ENCODE data around the gene ACE.

Gene ACE

DNA sequence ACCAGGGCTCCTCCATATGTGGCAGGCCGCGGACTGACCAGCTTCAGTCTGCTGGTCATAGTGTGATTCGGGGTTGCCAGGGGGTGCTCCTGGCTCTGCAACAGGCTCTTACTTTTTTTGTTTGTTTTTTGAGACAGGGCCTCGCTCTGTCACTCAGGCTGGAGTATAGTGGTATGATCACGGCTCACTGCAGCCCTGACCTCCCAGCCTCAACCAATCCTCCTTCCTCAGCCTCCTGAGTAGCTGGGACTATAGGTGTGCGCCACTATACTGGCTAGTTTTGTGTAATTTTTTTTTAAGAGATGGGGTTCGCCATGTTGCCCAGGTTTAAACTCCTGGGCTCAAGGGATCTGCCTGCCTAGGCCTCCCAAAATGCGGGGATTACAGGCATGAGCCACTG is 34.5 kb downstream of the ACE start:
- Histone ChIP-seq H2AFZ (ENCODE audit: low read depth, low read length) (no peak overlapping the region), H3K4me3 (ENCODE audit: low read length) (no peak overlapping the region), H3K4me1 (ENCODE audit: insufficient read depth, low read length) (no peaks in the 10 kb centered on the region), H3K9me3 (ENCODE audit: low read length) (peaks cover 3% of the 10 kb centered on the region), H3K36me3 (ENCODE audit: insufficient read depth, low read length) (no peaks in the 10 kb centered on the region), H3K27me3 (ENCODE audit: insufficient read depth, low read length) (peaks cover 21% of the 10 kb centered on the region)

DNA sequence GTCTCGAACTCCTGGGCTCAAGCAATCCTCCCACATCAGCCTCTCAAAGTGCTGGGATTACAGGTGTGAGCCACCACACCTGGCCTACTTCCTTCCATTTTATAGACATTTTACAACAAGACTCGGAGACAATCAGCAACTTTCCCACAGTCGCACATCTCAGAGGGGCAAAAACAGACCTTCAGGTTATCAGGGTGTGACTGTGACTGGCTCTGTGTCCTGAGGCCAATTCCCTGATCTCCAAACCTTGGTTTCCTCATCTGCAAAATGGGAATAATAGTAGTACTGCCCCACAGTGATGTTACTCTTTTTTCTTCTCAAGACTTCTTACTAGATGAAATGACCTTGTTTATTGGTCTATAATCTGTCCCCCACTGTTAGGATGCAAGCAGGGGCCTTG is 35.5 kb downstream of the ACE start:
- no peak overlapping the region for H2AFZ ChIP-seq (ENCODE audit: low read depth, low read length)
- H3K9me3 ChIP-seq (ENCODE audit: low read length): peaks cover 3% of the 10 kb centered on the region
- H3K4me1 ChIP-seq (ENCODE audit: insufficient read depth, low read length): no peaks in the 10 kb centered on the region
- no peak overlapping the region for H3K4me3 ChIP-seq (ENCODE audit: low read length)
- peaks cover 21% of the 10 kb centered on the region for H3K27me3 ChIP-seq (ENCODE audit: insufficient read depth, low read length)
- no peaks in the 10 kb centered on the region for H3K36me3 ChIP-seq (ENCODE audit: insufficient read depth, low read length)

DNA sequence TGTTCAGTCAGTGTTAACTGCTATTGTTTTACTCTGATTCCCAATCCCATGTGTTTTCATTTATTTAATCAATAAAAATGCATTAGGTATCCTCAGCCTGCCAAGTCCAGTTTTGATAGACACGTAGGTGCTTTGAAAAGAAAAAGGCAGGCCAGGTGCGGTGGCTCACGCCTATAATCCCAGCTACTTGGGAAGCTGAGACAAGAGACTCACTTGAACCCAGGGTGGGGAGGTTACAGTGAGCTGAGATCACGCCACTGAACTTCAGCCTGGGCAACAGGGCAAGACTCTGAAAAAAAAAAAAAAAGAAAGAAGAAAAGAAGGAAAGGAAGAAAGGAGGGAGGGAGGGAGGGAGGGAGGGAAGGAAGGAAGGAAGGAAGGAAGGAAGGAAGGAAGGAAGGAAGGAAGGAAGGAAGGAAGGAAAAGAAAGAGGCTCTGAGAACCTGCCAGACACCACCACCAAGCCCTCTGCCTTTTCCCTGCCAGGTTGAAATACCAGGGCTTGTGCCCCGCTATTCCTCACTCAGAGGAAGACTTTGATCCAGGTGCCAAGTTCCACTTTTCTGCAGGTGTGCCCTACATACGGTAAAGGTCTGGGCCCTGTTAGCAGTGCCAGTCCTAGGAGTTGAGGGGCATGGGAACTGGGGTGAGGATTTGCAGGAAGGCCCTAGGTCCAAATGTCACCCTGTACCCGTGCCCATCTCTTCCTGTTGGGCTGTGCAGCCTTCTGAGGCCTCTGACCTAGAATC is 36.2 kb downstream of the ACE start:
- Histone ChIP-seq H3K36me3 (ENCODE audit: insufficient read depth, low read length) (no peaks in the 10 kb centered on the region), H3K27me3 (ENCODE audit: insufficient read depth, low read length) (peaks cover 21% of the 10 kb centered on the region), H3K4me1 (ENCODE audit: insufficient read depth, low read length) (no peaks in the 10 kb centered on the region), H3K4me3 (ENCODE audit: low read length) (no peak overlapping the region), H2AFZ (ENCODE audit: low read depth, low read length) (no peak overlapping the region), H3K9me3 (ENCODE audit: low read length) (peaks cover 3% of the 10 kb centered on the region)

DNA sequence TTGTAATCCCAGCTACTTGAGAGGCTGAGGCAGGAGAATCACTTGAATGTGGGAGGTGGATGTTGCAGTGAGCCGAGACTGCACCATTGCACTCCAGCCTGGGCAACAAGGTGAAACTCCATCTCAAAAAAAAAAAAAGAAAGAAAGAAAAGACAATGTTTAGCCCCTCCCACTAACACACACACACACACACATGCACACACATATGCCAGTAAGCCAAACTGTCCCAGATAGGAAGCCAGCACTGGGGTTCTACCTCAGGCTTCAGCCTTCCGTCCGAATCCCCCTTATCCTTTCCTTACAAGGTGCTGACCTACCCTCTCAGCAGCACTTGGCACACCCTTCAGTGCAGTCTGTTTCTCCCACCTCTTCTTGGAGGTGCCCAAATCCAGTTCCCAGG is 37.6 kb downstream of the ACE start:
- peaks cover 21% of the 10 kb centered on the region for H3K27me3 ChIP-seq (ENCODE audit: insufficient read depth, low read length)

DNA sequence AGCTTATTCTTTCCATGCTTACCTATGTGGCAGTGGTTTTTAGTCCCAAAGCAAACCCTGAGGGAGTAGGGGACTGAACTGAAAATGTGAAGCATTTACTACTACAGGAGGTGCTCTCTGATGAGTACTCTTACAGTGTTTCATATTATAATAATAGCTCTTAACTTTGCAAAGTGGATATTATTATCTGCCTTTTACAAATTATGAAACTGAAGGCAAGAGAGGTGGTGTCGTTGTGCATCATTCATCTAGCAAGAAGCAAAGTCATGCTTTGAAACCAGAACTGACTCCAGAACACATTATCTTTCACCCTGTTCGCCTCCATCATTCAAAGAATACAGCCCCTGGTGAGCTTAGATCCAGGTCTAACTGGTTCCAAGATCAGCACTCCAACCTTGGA is 38.1 kb downstream of the ACE start:
- H3K36me3 ChIP-seq (ENCODE audit: insufficient read depth, low read length): no peaks in the 10 kb centered on the region

More for the DNA sequence above, 37.6 kb downstream of the ACE start:
- Histone ChIP-seq H2AFZ (ENCODE audit: low read depth, low read length) (no peak overlapping the region), H3K4me1 (ENCODE audit: insufficient read depth, low read length) (no peaks in the 10 kb centered on the region), H3K9me3 (ENCODE audit: low read length) (peaks cover 3% of the 10 kb centered on the region), H3K4me3 (ENCODE audit: low read length) (no peak overlapping the region), H3K36me3 (ENCODE audit: insufficient read depth, low read length) (no peaks in the 10 kb centered on the region)

DNA sequence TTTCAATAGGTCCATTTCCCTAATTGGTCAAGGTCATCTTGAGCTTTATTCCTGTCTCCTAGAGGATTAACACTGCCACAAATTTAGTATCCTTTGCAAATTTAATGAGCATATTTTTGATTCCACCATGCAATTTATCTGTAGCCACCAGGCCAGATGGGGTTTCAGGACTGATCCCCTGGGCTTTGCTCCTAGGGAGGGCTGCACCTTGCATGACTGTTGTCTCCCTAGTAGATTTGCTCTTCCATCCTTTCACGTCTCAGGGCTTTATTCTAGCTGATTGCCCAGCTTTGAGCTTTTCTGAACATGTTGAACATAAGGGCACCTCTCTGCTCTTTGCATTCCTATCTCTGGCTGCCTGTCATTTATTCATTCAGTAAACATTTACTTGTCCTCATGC is 38.6 kb downstream of the ACE start:
- no peak overlapping the region for H2AFZ ChIP-seq (ENCODE audit: low read depth, low read length)
- no peak overlapping the region for H3K4me3 ChIP-seq (ENCODE audit: low read length)
- peaks cover 16% of the 10 kb centered on the region for H3K27me3 ChIP-seq (ENCODE audit: insufficient read depth, low read length)
- no peaks in the 10 kb centered on the region for H3K36me3 ChIP-seq (ENCODE audit: insufficient read depth, low read length)
- no peaks in the 10 kb centered on the region for H3K9me3 ChIP-seq (ENCODE audit: low read length)
- H3K4me1 ChIP-seq (ENCODE audit: insufficient read depth, low read length): no peaks in the 10 kb centered on the region

More for the DNA sequence above, 38.1 kb downstream of the ACE start:
- Histone ChIP-seq H3K27me3 (ENCODE audit: insufficient read depth, low read length) (peaks cover 21% of the 10 kb centered on the region), H3K4me3 (ENCODE audit: low read length) (no peak overlapping the region), H2AFZ (ENCODE audit: low read depth, low read length) (no peak overlapping the region), H3K9me3 (ENCODE audit: low read length) (peaks cover 3% of the 10 kb centered on the region), H3K4me1 (ENCODE audit: insufficient read depth, low read length) (no peaks in the 10 kb centered on the region)

DNA sequence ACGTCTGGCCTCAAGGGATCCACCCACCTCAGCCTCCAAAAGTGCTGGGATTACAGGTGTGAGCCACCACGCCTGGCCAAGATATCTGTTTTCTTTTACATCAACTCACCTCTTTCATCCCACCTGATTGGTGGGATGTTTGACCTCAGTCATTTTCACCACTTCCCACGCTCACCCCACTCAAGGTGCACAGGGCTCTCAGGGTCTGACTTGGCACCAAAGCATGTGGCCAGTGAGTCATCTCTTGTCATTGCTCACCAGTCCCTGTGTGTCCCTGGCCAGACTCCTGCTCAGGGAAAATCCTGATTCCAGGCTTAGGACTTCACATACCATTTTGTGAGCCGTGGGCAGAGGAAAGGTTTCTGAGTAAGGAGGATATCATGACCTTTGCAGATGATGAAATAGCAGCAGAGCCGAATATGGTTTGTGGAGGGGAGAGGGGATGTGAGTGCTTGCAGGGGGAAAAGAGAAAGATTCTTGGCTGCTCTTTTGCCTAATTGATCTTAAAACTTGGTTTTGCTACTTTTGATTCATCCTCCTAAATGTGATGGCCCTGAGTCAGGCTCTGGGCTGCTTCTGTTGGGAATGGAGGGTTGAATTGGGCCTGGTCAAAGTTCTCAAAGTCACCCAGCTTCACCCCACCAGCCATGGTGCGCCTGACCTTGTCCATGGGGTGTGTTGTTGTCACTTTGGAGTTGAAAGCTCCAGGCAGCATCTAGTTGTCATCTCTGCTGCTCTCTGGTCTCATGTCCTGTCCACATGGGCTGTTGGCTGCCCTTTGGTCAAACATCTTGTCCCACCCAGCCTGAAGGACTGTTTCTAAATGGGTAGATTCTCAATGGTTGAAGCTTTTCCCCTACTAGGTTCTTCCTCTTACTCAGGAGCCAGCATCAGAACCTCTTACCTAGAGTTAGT is 40.3 kb downstream of the ACE start:
- Histone ChIP-seq H3K36me3 (ENCODE audit: insufficient read depth, low read length) (no peaks in the 10 kb centered on the region), H3K4me3 (ENCODE audit: low read length) (no peak overlapping the region), H3K9me3 (ENCODE audit: low read length) (no peaks in the 10 kb centered on the region), H3K27me3 (ENCODE audit: insufficient read depth, low read length) (peaks cover 12% of the 10 kb centered on the region), H2AFZ (ENCODE audit: low read depth, low read length) (no peak overlapping the region), H3K4me1 (ENCODE audit: insufficient read depth, low read length) (no peaks in the 10 kb centered on the region)

DNA sequence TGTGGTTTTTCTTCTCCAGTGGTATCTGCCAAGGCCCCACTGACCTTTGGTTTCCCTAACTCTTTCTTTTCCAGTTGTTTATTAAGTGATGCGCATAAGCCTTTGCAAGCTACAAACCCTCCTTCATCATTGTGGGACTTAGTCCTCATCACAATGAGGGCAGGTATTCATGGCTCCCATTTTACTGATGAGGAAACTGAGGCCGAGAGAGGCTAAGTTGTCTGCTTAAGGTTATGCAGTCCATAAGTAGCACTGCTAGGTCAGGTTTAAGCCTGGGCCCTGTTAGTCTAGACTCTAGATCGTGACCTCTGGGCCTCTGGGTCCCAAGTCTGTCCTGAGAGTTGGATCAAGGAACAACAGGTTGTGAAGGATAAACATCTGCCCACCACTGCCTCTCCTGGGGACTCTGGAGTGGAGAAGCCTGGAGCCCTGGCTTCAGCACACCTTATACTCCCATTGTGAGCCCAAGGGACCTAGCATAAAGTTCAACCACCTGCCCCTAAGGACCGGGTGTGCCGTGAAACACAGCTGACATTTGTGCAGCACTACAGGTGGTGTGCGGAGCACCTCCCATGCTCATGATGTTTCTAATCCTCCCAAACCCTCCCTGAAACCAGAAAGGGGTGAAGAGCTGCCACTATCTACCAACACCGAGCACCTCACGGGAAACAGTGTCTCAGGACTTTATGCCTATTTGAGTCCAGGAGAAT is 41.1 kb downstream of the ACE start:
- Histone ChIP-seq H3K4me3 (ENCODE audit: low read length) (no peak overlapping the region), H3K27me3 (ENCODE audit: insufficient read depth, low read length) (peaks cover 12% of the 10 kb centered on the region), H3K9me3 (ENCODE audit: low read length) (no peaks in the 10 kb centered on the region), H3K4me1 (ENCODE audit: insufficient read depth, low read length) (no peaks in the 10 kb centered on the region), H2AFZ (ENCODE audit: low read depth, low read length) (no peak overlapping the region), H3K36me3 (ENCODE audit: insufficient read depth, low read length) (no peaks in the 10 kb centered on the region)

DNA sequence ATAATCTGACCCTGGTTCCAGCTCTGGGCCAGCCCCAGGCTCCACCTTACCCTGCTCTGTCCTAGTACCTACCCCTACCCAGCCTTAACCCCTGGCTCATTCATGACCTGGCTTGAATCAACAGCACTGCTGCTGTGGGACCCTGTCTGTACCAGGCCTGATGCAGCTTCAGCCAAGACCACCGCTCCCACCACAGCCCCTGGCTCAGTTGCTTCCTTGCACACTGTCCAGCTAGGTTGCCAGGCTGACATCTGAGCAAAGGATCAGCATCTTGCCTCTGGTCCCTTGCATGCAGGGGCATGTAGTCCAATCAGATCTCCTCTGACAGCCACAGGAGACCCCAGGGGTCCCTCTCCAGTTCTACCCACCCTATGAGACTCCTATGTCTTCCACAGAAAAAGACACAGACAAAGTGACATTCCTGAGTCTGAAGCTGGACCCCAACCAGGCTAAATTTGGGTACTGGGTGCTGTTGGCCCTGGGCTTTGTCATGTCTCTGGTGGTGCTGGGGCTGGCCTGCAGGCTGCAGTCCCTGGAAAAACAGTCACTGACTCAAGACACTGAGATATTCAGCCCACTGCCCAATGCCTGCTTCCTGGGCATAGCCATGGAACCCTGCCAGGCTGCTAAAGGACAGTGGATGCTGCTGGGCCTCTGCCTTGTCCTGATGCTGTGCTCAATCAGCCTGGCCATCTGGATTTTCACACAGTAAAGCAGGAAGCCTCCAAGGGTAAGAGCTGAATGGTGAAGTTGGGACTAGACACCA is 42.4 kb downstream of the ACE start:
- Histone ChIP-seq H2AFZ (ENCODE audit: low read depth, low read length) (no peak overlapping the region), H3K9me3 (ENCODE audit: low read length) (no peaks in the 10 kb centered on the region), H3K4me3 (ENCODE audit: low read length) (no peak overlapping the region), H3K36me3 (ENCODE audit: insufficient read depth, low read length) (no peaks in the 10 kb centered on the region), H3K4me1 (ENCODE audit: insufficient read depth, low read length) (peaks cover 3% of the 10 kb centered on the region), H3K27me3 (ENCODE audit: insufficient read depth, low read length) (peaks cover 14% of the 10 kb centered on the region)

DNA sequence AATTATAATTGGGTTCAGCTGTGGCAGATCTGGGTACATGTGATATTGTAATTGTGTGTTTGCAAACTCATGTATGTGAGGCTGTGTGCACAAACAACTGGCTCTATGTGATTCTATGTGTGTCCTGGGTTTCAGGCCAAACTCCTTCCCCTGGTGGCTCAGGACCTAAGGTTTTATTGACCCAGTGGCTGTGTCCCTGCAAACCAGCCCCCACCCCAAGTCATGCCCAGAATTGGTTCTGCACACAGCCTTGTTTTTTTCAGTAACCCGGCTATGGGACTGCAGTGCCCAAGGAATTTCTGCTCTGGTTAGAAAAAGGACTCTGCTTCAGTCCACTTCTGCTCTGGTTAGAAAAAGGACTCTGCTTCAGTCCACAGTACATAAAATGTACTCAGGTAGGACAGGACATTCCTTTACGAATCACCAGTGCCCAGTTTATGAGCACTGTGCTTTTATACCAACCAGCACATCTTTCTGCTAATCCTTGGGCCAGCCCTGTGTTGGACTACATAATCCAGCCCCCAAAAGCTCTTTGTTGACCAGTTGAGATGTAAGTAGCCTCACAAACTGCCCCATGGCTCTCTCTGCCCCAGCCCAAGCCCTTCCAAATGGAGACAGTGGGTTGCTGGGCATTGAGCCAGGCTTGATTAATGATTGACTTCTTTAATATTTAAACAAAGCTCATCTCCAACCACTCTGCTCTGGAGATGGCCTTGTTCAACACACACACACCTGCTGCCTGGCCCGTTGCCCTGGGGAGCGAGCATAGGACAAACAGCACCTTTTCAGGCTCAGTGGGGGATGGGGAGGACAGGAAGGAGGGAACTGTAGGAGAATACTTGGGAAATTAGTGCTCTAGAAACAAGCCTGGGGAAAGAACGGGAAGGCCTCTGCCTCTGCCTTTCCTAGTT is 43.4 kb downstream of the ACE start:
- Histone ChIP-seq H3K36me3 (ENCODE audit: insufficient read depth, low read length) (no peaks in the 10 kb centered on the region), H3K4me1 (ENCODE audit: insufficient read depth, low read length) (peaks cover 3% of the 10 kb centered on the region), H3K9me3 (ENCODE audit: low read length) (no peaks in the 10 kb centered on the region), H3K4me3 (ENCODE audit: low read length) (no peak overlapping the region), H3K27me3 (ENCODE audit: insufficient read depth, low read length) (peaks cover 9% of the 10 kb centered on the region), H2AFZ (ENCODE audit: low read depth, low read length) (no peak overlapping the region)

DNA sequence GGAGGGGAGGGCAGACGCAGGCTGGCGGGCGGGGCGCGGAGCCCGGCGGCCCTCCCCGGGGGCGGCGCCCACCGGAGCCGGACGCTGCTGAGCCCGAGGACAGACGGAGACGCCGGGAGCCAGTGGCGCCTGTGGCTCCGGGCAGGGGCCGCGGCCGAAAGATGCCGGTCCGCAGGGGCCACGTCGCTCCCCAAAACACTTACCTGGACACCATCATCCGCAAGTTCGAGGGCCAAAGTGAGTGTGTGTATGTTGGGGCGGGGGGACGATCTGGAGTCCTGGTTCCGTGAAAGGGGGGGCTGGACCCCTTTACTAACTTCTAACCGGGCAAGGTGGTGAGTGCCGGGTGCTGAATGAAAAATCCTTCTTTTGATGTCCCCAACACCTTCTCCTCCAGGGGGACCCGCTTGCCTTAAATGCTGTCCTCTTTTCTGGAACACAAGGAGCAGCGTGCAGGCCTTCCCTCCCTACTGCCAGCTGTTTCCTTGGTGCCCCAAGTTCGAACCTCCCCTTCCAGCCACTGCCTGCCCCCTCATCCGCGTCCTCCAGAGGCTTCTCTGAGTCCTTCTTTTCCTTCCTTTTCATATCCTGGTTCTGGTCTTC is 46.5 kb downstream of the ACE start, which contains the start of gene KCNH6:
Gene KCNH6 (plus strand): TSS at position 106 of the 603 bp plus-strand sequence. CDS start 56 bp downstream, at position 162.
- Histone ChIP-seq H3K36me3 (ENCODE audit: insufficient read depth, low read length) (no peaks in the 10 kb centered on the region), H3K27me3 (ENCODE audit: insufficient read depth, low read length) (peaks cover 27% of the 10 kb centered on the region), H3K9me3 (ENCODE audit: low read length) (no peaks in the 10 kb centered on the region), H2AFZ (ENCODE audit: low read depth, low read length) (no peak within 1 kb of the TSS), H3K4me3 (ENCODE audit: low read length) (peak within 1 kb of the TSS; percentile 32), H3K4me1 (ENCODE audit: insufficient read depth, low read length) (peaks cover 3% of the 10 kb centered on the region)
